BE2C (cell line): ENCODE results near the gene STK32C.

Experiments
- DNase-seq: peaks from one replicate; pipeline ENCODE4 v3.0.0-alpha.2; 2020
- H3K27me3 ChIP-seq: fragments of 250-450 bp; sonication (Bioruptor Pico); 2 replicates; pipeline ENCODE4 v1.5.1; 2020; ENCODE audit warnings: mild to moderate bottlenecking
- H3K36me3 ChIP-seq: fragments of 250-450 bp; sonication (Bioruptor Pico); 2 replicates; pipeline ENCODE4 v1.5.1; 2020; ENCODE audit warnings: mild to moderate bottlenecking
- H3K4me1 ChIP-seq: fragments of 250-450 bp; sonication (Bioruptor Pico); 2 replicates; pipeline ENCODE4 v1.5.1; 2020
- H3K4me3 ChIP-seq: 2 replicates; pipeline ENCODE4 v1.5.1; 2011; ENCODE audit warnings: low read depth, low read length
- H3K9me3 ChIP-seq: fragments of 250-450 bp; sonication (Bioruptor Pico); 2 replicates; pipeline ENCODE4 v1.5.1; 2020
- CTCF ChIP-seq: IDR thresholded peaks from 2 replicates; pipeline ENCODE4 v1.5.1; 2012; ENCODE audit warnings: mild to moderate bottlenecking, low read depth, low read length

The STK32C gene

DNA sequence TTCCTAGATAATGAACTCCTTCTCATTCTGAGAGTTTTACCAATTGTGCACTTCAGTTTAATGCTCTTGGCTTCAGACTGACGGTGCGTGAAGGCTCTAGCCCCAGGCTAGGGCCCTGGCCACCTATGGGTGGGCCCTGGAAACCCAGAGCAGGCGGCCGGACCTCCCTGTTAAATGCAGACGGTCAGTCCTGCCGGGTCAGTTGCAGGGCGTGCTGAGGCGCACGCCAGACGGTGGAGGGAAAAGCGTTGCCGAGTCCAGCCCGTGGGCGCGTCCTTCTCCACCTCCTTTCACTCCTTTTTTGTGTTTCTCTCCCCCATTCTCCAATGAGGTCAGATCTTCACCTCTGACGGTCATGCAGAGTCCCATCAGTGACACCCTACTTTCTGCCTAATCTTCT is 118.7 kb downstream of the STK32C start:
- Histone ChIP-seq H3K9me3 (no peaks in the 10 kb centered on the region), H3K4me3 (no peak overlapping the region), H3K27me3 (peaks cover 34% of the 10 kb centered on the region), H3K36me3 (no peaks in the 10 kb centered on the region), H3K4me1 (no peaks in the 10 kb centered on the region)
- TF ChIP-seq CTCF: no peak
- DNase-seq: no peak

- TF ChIP-seq CTCF: no peak
- DNase-seq: no peak
- Histone ChIP-seq H3K36me3 (no peaks in the 10 kb centered on the region), H3K9me3 (no peaks in the 10 kb centered on the region), H3K4me1 (no peaks in the 10 kb centered on the region), H3K4me3 (no peak overlapping the region), H3K27me3 (peaks cover 36% of the 10 kb centered on the region)
These were observed 119.4 kb downstream of the STK32C start for GRCh38 chr10:132188331-132188730.

- DNase-seq: no peak
- no peaks in the 10 kb centered on the region for H3K9me3 ChIP-seq
- peaks cover 36% of the 10 kb centered on the region for H3K27me3 ChIP-seq
- no peak for TF ChIP-seq CTCF
- H3K36me3 ChIP-seq: no peaks in the 10 kb centered on the region
- H3K4me1 ChIP-seq: no peaks in the 10 kb centered on the region
- H3K4me3 ChIP-seq: peak overlapping the region; percentile 41
These were observed 120.2 kb downstream of the STK32C start for GRCh38 chr10:132187430-132188138.

DNA sequence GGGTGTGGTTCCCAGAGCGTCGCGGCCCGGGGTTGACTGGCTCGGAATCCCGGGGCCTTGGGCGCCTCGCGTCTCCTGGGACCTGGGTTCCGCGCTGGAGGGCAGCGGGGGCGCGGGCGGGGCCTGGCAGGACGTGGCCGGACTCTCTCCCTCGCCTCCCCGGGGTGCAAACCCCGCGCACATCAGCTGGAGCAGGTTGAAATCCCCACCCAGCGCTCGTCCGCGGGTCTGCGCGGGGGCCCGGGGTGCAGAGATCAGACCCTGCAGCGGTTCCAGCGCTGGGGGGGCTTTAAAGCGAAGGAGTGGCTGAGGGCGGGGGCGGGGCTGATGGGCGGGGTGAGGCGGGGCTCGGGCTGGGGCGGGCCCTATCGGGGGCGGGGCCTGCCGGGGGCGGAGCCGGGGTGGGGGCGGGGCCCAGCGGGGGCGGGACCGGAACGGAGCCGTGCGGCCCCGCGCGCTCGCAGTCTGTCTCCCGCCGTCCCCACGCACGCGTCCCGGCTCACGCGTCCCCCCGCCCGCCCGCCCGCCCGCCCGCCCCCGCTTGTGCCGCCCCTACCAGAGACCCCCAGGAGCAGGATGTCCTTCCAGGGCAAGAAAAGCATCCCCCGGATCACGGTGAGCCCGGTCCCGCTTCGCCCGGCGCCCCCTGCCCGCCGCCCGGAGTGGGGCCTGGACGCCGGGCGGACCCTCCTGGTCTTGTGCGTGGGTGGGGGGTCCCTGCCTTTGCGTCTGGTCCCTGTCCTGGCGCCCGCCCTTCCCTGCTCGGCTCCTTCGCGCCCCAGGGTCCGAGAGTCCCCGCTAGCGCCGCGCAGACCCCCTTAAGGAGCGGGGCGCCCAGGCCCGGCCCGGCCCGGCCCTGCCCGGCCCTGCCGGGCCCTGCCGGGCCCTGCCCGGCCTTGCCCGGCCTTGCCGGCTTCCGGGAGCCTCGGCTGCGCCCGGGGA is 121.0 kb downstream of the STK32C start, which contains the start of gene DPYSL4:
DPYSL4 (plus strand) TSS at position 461 of the 942 bp plus-strand sequence; CDS start at position 577, 116 bp downstream.
- no peaks in the 10 kb centered on the region for H3K4me1 ChIP-seq
- H3K9me3 ChIP-seq: no peaks in the 10 kb centered on the region
- no peak for TF ChIP-seq CTCF
- no peaks in the 10 kb centered on the region for H3K36me3 ChIP-seq
- H3K27me3 ChIP-seq: peaks cover 36% of the 10 kb centered on the region
- DNase-seq: no peak
- peak within 1 kb of the TSS; percentile 41 for H3K4me3 ChIP-seq

DNA sequence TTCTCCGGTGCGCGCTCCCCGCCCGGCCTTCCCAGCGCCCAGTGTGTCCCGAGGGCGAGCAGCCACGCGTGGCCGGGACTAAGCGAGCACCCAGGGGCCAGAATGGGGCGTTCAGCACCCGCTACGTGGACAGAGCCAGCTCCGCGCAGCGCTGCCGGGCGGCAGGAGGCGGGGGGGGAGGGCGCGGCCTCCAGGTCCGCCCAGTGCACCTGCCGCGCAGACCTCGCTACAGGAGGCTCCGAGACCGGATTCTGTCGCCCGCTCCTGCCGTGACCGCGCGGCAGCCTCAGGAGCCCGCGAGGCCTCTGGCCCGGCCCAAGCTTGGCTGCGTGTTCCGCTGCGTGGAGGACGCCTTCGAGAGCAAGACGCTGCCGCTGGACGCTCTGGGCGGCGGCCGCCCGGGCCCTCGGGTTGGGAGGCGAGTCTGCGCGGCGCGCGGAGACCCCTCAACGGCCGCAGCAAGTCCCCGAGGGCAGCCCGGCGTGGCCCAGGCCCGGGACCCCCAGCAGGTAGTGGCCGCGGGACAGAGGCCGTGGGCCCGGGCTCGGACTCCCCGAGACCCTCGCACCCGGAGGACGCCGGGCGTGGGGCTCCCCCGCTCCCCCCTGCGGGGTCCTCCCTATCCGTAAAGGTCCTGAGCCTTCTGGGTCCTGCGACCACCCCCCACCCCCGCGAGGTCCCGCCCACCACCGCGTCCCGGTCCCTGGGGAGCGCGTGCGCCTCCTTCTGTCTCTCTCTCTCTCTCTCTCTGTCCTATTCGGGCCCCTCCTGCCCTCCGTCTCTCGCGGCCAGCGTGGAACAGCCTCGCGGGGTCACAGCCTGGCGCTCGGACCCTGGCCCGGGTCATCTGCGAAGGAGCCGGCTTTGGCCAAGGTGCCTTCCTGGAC is 121.9 kb downstream of the STK32C start:
- no peak for TF ChIP-seq CTCF
- peaks cover 36% of the 10 kb centered on the region for H3K27me3 ChIP-seq
- H3K36me3 ChIP-seq: no peaks in the 10 kb centered on the region
- no peak overlapping the region; the same call in 1 of the 2 replicates for H3K4me3 ChIP-seq
- DNase-seq: no peak
- no peaks in the 10 kb centered on the region for H3K4me1 ChIP-seq
- no peaks in the 10 kb centered on the region for H3K9me3 ChIP-seq
